NCI-H187 (cell line): ENCODE measurements around the gene POU2F1.

Experiments used
- DNase-seq, 2 experiments: peaks; one replicate each; lab custom pipeline; 2025; lab: John Stamatoyannopoulos, UW

POU2F1 gene

GRCh38 chr1:167367705-167368104 is 147.0 kb downstream of the POU2F1 start:
- no peak for DNase-seq

DNA sequence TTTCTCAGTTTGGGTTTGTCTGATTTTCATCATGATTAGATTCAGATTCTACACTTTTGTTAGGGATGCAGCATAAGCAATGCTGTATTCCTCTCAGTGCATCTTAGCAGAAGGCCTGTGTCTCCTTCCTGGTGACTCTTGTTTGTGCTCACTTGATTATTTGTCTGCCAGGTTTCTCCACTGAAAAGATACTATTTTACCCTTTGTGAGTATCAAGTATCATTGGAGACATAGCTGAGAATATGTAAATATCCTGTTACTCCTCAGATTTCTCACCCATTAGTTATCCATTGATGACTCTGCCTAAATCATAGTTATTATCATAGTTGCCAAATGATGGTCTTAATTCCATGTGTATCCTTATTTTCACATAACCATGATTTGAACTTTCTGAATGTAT is 148.5 kb downstream of the POU2F1 start:
- DNase-seq: no peak

- no peak for DNase-seq
Observed at GRCh38 chr1:167369933-167370332, 149.2 kb downstream of the POU2F1 start.

DNA sequence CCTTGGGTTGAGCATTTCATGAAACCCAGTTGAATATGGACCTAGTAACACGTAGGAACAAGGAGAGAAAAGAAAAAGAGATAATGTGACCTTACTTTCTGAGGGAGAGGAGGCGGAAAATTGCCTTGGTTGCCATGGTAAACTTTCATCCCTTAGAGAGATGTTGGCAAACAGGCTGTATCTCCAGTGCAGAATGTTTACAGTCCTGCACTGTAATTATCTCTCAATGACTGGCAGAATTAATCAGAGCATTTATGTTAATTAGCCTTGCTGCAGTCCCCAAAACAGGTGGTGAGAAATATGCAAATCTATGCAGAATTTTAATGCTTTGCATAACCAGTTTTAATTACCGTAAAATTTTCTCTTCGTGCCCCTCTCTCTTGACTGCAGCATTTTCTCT is 150.3 kb downstream of the POU2F1 start:
- no peak for DNase-seq

- no peak for DNase-seq
Observed at GRCh38 chr1:167373398-167373797, 152.7 kb downstream of the POU2F1 start.

- no peak for DNase-seq
Observed at GRCh38 chr1:167373986-167374385, 153.3 kb downstream of the POU2F1 start.

DNA sequence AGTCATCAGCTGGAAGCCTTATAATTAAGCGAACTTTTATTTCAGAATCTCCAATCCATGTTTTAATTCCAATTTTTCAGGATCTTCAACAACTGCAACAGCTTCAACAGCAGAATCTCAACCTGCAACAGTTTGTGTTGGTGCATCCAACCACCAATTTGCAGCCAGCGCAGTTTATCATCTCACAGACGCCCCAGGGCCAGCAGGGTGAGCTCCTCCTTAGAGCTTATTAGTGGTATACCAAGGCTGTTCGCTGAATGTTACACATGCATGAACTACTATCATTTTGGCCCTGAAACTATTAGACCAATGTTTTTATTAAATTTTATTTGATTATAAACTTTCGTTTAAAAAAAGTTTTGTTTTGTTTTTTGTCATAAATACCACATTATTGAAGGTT is 155.3 kb downstream of the POU2F1 start:
- no peak for DNase-seq

- no peak for DNase-seq
Observed at GRCh38 chr1:167387251-167387910, 166.7 kb downstream of the POU2F1 start.

GRCh38 chr1:167388976-167389375 is 168.3 kb downstream of the POU2F1 start:
- DNase-seq: no peak

DNA sequence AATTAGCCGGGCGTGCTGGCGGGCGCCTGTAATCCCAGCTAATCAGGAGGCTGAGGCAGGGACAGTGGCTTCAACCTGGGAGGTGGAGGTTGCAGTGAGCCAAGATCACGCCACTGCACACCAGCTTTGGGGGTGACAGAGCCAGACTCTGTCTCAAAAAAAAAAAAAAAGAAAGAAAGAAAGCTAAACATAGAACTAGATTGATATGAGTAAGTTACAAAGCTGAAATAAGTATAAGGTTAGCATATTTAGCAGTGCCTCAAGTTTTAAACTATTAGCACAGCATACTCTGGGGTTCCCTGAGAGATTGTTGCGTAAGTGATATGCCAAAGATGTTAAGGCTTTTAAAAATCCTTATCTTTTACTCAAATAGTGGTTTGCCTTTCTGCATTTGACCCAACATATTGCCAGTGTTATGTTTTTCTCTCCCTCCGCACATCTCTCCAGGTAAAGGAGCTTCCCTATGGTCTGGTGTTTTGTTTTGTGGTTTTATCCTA is 171.6 kb downstream of the POU2F1 start:
- DNase-seq: no peak

DNA sequence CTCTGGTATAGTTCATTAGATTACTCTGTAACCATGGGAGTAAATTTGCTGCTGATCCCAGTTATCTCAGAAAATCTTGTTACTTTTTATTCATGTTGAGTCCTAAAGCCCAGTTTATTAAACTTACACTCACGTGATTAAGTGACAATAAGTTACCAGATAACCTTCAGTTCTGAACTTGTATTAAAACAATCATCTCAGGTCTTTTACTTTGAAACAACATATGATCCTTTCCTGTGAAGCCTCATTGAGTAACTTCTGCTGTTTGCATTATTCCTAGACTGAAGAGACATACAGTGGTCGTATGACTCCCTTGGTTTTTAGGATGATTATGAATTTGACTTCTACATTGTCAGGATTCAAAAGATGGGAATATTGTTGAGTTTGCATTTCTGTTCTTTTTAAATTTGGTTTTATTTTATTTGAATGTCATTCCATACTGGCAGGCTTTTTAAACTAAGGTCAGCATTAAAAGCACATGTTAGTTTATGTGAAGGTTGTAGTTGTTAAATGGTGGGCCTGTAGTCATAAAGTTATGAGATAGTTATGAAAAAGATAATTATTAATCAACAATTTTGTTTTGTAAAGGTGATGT is 179.8 kb downstream of the POU2F1 start:
- no peak for DNase-seq

- DNase-seq: peak in 1 of 2 experiments; percentile 29
Observed at GRCh38 chr1:167401260-167401873, 180.7 kb downstream of the POU2F1 start.

GRCh38 chr1:167404161-167404888 is 183.6 kb downstream of the POU2F1 start:
- no peak for DNase-seq

DNA sequence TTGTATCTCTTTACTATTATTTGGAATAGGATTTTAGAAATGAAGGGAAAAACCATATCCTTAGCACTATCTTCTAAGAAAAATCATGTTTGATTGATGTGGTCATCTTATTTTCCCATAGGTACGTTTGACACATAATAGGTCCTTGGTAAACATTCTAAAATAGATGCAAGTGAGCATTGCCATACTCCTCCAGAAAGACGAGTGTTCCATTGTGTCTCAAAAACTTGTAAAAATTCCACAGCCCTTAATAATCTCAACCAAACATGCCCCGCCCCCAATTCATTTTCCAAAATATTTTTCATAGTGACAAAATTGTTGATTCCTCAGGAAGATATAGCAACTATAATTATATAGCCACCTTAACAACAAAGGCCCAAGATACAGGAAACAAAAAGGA is 184.2 kb downstream of the POU2F1 start:
- DNase-seq: no peak

- DNase-seq: no peak
Observed at GRCh38 chr1:167408355-167408754, 187.7 kb downstream of the POU2F1 start.

- DNase-seq: no peak
Observed at GRCh38 chr1:167409183-167409582, 188.5 kb downstream of the POU2F1 start.

- DNase-seq: no peak
Observed at GRCh38 chr1:167412072-167412471, 191.4 kb downstream of the POU2F1 start.

GRCh38 chr1:167412920-167413319 is 192.2 kb downstream of the POU2F1 start:
- no peak for DNase-seq

- DNase-seq: no peak
Observed at GRCh38 chr1:167413328-167413727, 192.6 kb downstream of the POU2F1 start.

- no peak for DNase-seq
Observed at GRCh38 chr1:167416506-167416905, 195.8 kb downstream of the POU2F1 start.

GRCh38 chr1:167418391-167418790 is 197.7 kb downstream of the POU2F1 start:
- no peak for DNase-seq

GRCh38 chr1:167419245-167419644 is 198.6 kb downstream of the POU2F1 start:
- no peak for DNase-seq

- no peak for DNase-seq
Observed at GRCh38 chr1:167420510-167420909, 199.8 kb downstream of the POU2F1 start.
